Gastroesophageal sphincter (tissue), 4 donors: Measurements from ENCODE around the gene CHST14. TPM values are rescaled to one million over a fixed set of nuclear protein-coding genes. Genes with fewer than 3 reads are reported as not detected.

ENCODE experiments used
- ATAC-seq: fragments of 150-250 bp; one replicate; pipeline ENCODE4 v1.9.1; 2016; ENCODE audit warnings: mild to moderate bottlenecking, moderate library complexity
- H3K27ac ChIP-seq, 4 donors: fragments of 200-600 bp; sonication (generic) in 3 of 4; 1 replicate in 3 of 4; 2 replicates in 1 of 4; pipeline ENCODE4 v1.5.1; 2016 to 2019
- H3K27me3 ChIP-seq: fragments of 200-600 bp; sonication (generic); one replicate; pipeline ENCODE4 v1.5.1; 2019
- H3K36me3 ChIP-seq, 2 donors: fragments of 200-600 bp; sonication (generic); one replicate each; pipeline ENCODE4 v1.5.1; 2019; ENCODE audit warnings: control low read depth in 1 of 2
- H3K4me1 ChIP-seq, 3 donors: fragments of 200-600 bp; sonication (generic); 1 replicate in 2 of 3; 2 replicates in 1 of 3; pipeline ENCODE4 v1.5.1; 2016 to 2019; ENCODE audit warnings: control low read depth in 2 of 3
- H3K4me3 ChIP-seq, 2 donors: fragments of 200-600 bp; sonication (generic); one replicate each; pipeline ENCODE4 v1.5.1; 2019; ENCODE audit warnings: mild to moderate bottlenecking in 1 of 2, moderate library complexity in 1 of 2
- H3K9me3 ChIP-seq, 3 donors: fragments of 200-600 bp; sonication (generic); one replicate each; pipeline ENCODE4 v1.5.1; 2017 to 2019; ENCODE audit warnings: control low read depth in 2 of 3
- CTCF ChIP-seq, 4 experiments: fragments of 200-600 bp in 2 of 4; fragments of 450-650 bp in 2 of 4; sonication (generic) in 1 of 4; IDR thresholded peaks; one replicate each; pipeline ENCODE4 v1.5.1; 2017 to 2019; ENCODE audit warnings: antibody characterized with exemption in 4 of 4, mild to moderate bottlenecking in 2 of 4, moderate library complexity in 2 of 4
- EP300 ChIP-seq: sonication (generic); formaldehyde crosslinking; IDR thresholded peaks from one replicate; pipeline ENCODE4 v1.6.1; 2017; ENCODE audit warnings: antibody characterized with exemption, mild to moderate bottlenecking
- POLR2A ChIP-seq, 2 donors: fragments of 450-650 bp; IDR thresholded peaks; one replicate each; pipeline ENCODE4 v1.6.1; 2017; ENCODE audit warnings: antibody characterized with exemption in 2 of 2, mild to moderate bottlenecking in 2 of 2, moderate library complexity in 1 of 2
- POLR2AphosphoS5 ChIP-seq: sonication (generic); formaldehyde crosslinking; IDR thresholded peaks from one replicate; pipeline ENCODE4 v1.6.1; 2017; ENCODE audit warnings: antibody characterized with exemption
- WGBS, 2 donors: methylation state at CpG; one replicate each; pipeline ENCODE4 v1.1.5; 2018; ENCODE audit warnings: low coverage in 1 of 2; 5-methylcytosine and 5-hydroxymethylcytosine counted together
- total RNA-seq, 4 donors: library from RNA; depleted of rRNA; stranded (reverse); fragments of >200 nt; gene quantifications; one replicate each; pipeline ENCODE4 v1.1.0, GENCODE V29; 2016

Gene CHST14
- total RNA-seq, 4 donors from 2014 or later: 7.8 to 18.4 (median 11.7) TPM

GRCh38 chr15:40428185-40428584 lies 42.6 kb upstream of the CHST14 start:
- no peak for ATAC-seq
- Histone ChIP-seq H3K27me3 (no peaks in the 10 kb centered on the region), H3K9me3 (no peaks in the 10 kb centered on the region), H3K27ac (no peak overlapping the region), H3K4me1 (no peaks in the 10 kb centered on the region), H3K36me3 (peaks cover 0 to 19% of the 10 kb centered on the region in 2 donors), H3K4me3 (no peak overlapping the region)
- TF ChIP-seq EP300 (no peak), POLR2A (IDR thresholded peaks at IDR 0.05) (no peak), POLR2AphosphoS5 (no peak), CTCF (IDR thresholded peaks at IDR 0.05) (no peak)
- 84 to 100% methylated on average over 2 to 3 of the region's 4 CpGs for WGBS, 2 donors

GRCh38 chr15:40429068-40429710 lies 41.6 kb upstream of the CHST14 start:
- Histone ChIP-seq H3K4me1 (no peaks in the 10 kb centered on the region), H3K36me3 (peaks cover 0 to 19% of the 10 kb centered on the region in 2 donors), H3K9me3 (no peaks in the 10 kb centered on the region), H3K27me3 (no peaks in the 10 kb centered on the region), H3K27ac (no peak overlapping the region), H3K4me3 (no peak overlapping the region)
- ATAC-seq: no peak
- WGBS, 2 donors: 93 to 100% methylated on average over 3 to 8 of the region's 10 CpGs
- TF ChIP-seq CTCF (IDR thresholded peaks at IDR 0.05) (no peak), POLR2AphosphoS5 (no peak), POLR2A (IDR thresholded peaks at IDR 0.05) (no peak), EP300 (no peak)

GRCh38 chr15:40430271-40430805 lies 40.4 kb upstream of the CHST14 start:
- no peaks in the 10 kb centered on the region for H3K4me1 ChIP-seq
- peaks cover 0 to 19% of the 10 kb centered on the region in 2 donors for H3K36me3 ChIP-seq
- 63 to 67% methylated on average over 1 to 7 of the region's 10 CpGs for WGBS, 2 donors
- peak; percentile 31 for ATAC-seq
- peaks cover 6% of the 10 kb centered on the region for H3K27me3 ChIP-seq
- no peak overlapping the region for H3K4me3 ChIP-seq
- TF ChIP-seq EP300 (no peak), POLR2AphosphoS5 (no peak), POLR2A (IDR thresholded peaks at IDR 0.05) (no peak), CTCF (IDR thresholded peaks at IDR 0.05) (no peak)
- H3K9me3 ChIP-seq: no peaks in the 10 kb centered on the region
- H3K27ac ChIP-seq: no peak overlapping the region

- no peaks in the 10 kb centered on the region for H3K9me3 ChIP-seq
- H3K36me3 ChIP-seq: peaks cover 0 to 4% of the 10 kb centered on the region in 2 donors
- peak overlapping the region in 1 of 2 donors; percentile 51 for H3K4me3 ChIP-seq
- TF ChIP-seq POLR2AphosphoS5: no peak
- no peak for TF ChIP-seq CTCF (IDR thresholded peaks at IDR 0.05)
- TF ChIP-seq EP300: no peak
- TF ChIP-seq POLR2A (IDR thresholded peaks at IDR 0.05): no peak
- peaks cover 0 to 32% (median 24%) of the 10 kb centered on the region in 3 donors for H3K4me1 ChIP-seq
- ATAC-seq: no peak
- H3K27me3 ChIP-seq: peaks cover 46% of the 10 kb centered on the region
- H3K27ac ChIP-seq: no peak overlapping the region
- 53 to 54% methylated on average over 10 to 11 of the region's 20 CpGs for WGBS, 2 donors
Observed at GRCh38 chr15:40435023-40435709, 35.6 kb upstream of the CHST14 start.
